B cell (primary cell): ENCODE data around the gene DSN1. TPM values are rescaled to one million over a fixed set of nuclear protein-coding genes. Genes with fewer than 3 reads are reported as not detected.

Source experiments
- ATAC-seq: fragments of 200-7000 bp; cut with Tn5 transposase; one replicate; pipeline ENCODE4 v1.10.0; 2021; ENCODE audit warnings: low read depth, mild to moderate bottlenecking, moderate number of reproducible peaks, moderate library complexity
- CTCF ChIA-PET: fragments of 350-600 bp; sonication (Branson Sonifier 250); formaldehyde crosslinking; loops from one replicate; lab custom pipeline; 2021; ENCODE audit warnings: antibody characterized with exemption, inconsistent platforms; lab: Charles Lee
- POLR2A ChIA-PET: fragments of 350-600 bp; sonication (Branson Sonifier 250); formaldehyde crosslinking; loops from one replicate; lab custom pipeline; 2021; ENCODE audit warnings: antibody characterized with exemption; lab: Charles Lee
- DNase-seq: peaks from one replicate; pipeline ENCODE4 v3.0.0; 2013
- H2AFZ ChIP-seq: 2 replicates; pipeline ENCODE4 v1.6.1; 2012; ENCODE audit warnings: mild to moderate bottlenecking, low read depth, low read length; ENCODE audit not compliant: insufficient read depth, poor library complexity, severe bottlenecking
- H3K27ac ChIP-seq, 2 donors: 1 replicate in 1 of 2; 2 replicates in 1 of 2; pipeline ENCODE4 v1.5.1; 2012 to 2013; ENCODE audit warnings: low read length in 2 of 2, mild to moderate bottlenecking in 2 of 2, moderate library complexity in 1 of 2
- H3K27me3 ChIP-seq, 4 experiments: fragments of 200-600 bp in 1 of 4; sonication (generic) in 1 of 4; replicated peaks in 1 of 4; 1 replicate in 2 of 4; 2 replicates in 2 of 4; pipeline versions ENCODE4 v1.6.1 to v1.7.0; 2013 to 2016; ENCODE audit warnings: low read length in 3 of 4, mild to moderate bottlenecking in 2 of 4, mixed read lengths in 1 of 4, moderate library complexity in 1 of 4; ENCODE audit not compliant: insufficient read depth in 4 of 4, control insufficient read depth in 3 of 4; ENCODE audit errors: control extremely low read depth in 1 of 4
- H3K36me3 ChIP-seq, 2 experiments: replicated peaks in 1 of 2; 1 replicate in 1 of 2; 2 replicates in 1 of 2; pipeline versions ENCODE4 v1.6.1 to v1.7.1; 2013; ENCODE audit warnings: low read length in 1 of 2; ENCODE audit not compliant: insufficient read depth in 2 of 2, control insufficient read depth in 1 of 2; ENCODE audit errors: control extremely low read depth in 1 of 2, extremely low read depth in 1 of 2
- H3K4me1 ChIP-seq, 2 donors: fragments of 200-600 bp in 1 of 2; sonication (generic) in 1 of 2; 1 replicate in 1 of 2; 2 replicates in 1 of 2; pipeline versions ENCODE4 v1.5.1 to v1.6.1; 2013 to 2017; ENCODE audit warnings: low read length in 2 of 2; ENCODE audit not compliant: control insufficient read depth in 2 of 2, insufficient read depth in 2 of 2
- H3K4me2 ChIP-seq: replicated peaks from 2 replicates; pipeline ENCODE3; 2012; ENCODE audit warnings: mild to moderate bottlenecking, low read depth, low read length; ENCODE audit not compliant: poor library complexity, severe bottlenecking
- H3K4me3 ChIP-seq, 5 experiments: fragments of 200-600 bp in 1 of 5; sonication (generic) in 1 of 5; 1 replicate in 3 of 5; 2 replicates in 2 of 5; pipeline versions ENCODE4 v1.5.1 to v1.7.0; 2011 to 2016; ENCODE audit warnings: low read length in 4 of 5, mild to moderate bottlenecking in 4 of 5, low read depth in 2 of 5, control low read depth in 1 of 5, moderate library complexity in 1 of 5; ENCODE audit not compliant: insufficient read depth in 1 of 5; ENCODE audit errors: control extremely low read depth in 1 of 5, extremely low read depth in 1 of 5
- H3K79me2 ChIP-seq: fragments of 200-600 bp; sonication (generic); one replicate; pipeline ENCODE4 v1.6.0; 2016; ENCODE audit warnings: low read length; ENCODE audit not compliant: control insufficient read depth, insufficient read depth
- H3K9ac ChIP-seq: fragments of 200-600 bp; sonication (generic); 2 replicates; pipeline ENCODE4 v1.6.1; 2017; ENCODE audit warnings: mild to moderate bottlenecking, low read length, moderate library complexity
- H3K9me3 ChIP-seq, 3 donors: one replicate each; pipeline versions ENCODE4 v1.6.1 to v1.7.1; 2013; ENCODE audit warnings: low read length in 2 of 3; ENCODE audit not compliant: control insufficient read depth in 2 of 3, insufficient read depth in 1 of 3; ENCODE audit errors: control extremely low read depth in 1 of 3
- H4K20me1 ChIP-seq: 2 replicates; pipeline ENCODE4 v1.6.0; 2012; ENCODE audit warnings: mild to moderate bottlenecking, low read length; ENCODE audit not compliant: insufficient read depth, control insufficient read depth, poor library complexity, severe bottlenecking
- H3K27ac Mint-ChIP-seq: one replicate; pipeline ENCODE4 v1.8.0; 2021; ENCODE audit warnings: mixed read lengths
- H3K27me3 Mint-ChIP-seq: one replicate; pipeline ENCODE4 v1.8.0; 2021; ENCODE audit warnings: mixed read lengths
- H3K4me1 Mint-ChIP-seq: one replicate; pipeline ENCODE4 v1.8.0; 2021; ENCODE audit warnings: mixed read lengths
- H3K4me3 Mint-ChIP-seq: one replicate; pipeline ENCODE4 v1.8.0; 2021; ENCODE audit warnings: mixed read lengths
- H3K9me3 Mint-ChIP-seq: one replicate; pipeline ENCODE4 v1.8.0; 2022; ENCODE audit warnings: mixed read lengths; ENCODE audit not compliant: insufficient read depth
- EZH2 ChIP-seq: IDR thresholded peaks from 2 replicates; pipeline ENCODE4 v1.6.1; 2012; ENCODE audit warnings: borderline replicate concordance, low read depth, mild to moderate bottlenecking, moderate library complexity, low read length; ENCODE audit not compliant: insufficient read depth, poor library complexity, severe bottlenecking
- WGBS: methylation state at CpG from one replicate; pipeline ENCODE4 v1.1.5; 2013; ENCODE audit warnings: missing lambda C conversion rate; ENCODE audit not compliant: insufficient coverage; 5-methylcytosine and 5-hydroxymethylcytosine counted together
- intact Hi-C: fragments of 100-400 bp; cut with micrococcal nuclease; formaldehyde crosslinking; loops from one replicate; pipeline ENCODE4 v1.10.0; 2022
- polyA plus RNA-seq: library from polyadenylated mRNA; depleted of rRNA; stranded (reverse); fragments of >200 nt; gene quantifications from 2 replicates; pipeline ENCODE4 v1.2.3, GENCODE V29; 2012
- total RNA-seq, 2 donors: library from RNA; stranded (reverse); fragments of 120-200 nt in 1 of 2; gene quantifications; 1 replicate in 1 of 2; 2 replicates in 1 of 2; pipeline versions ENCODE4 v1.2.3 to v1.2.4, GENCODE V29; 2013 to 2022
- TF ChIP-seq, protein P1 (sequence below): fragments of 200-600 bp; IDR thresholded peaks from one replicate; pipeline ENCODE4 v1.8.0; 2022; ENCODE audit warnings: antibody characterized with exemption, mild to moderate bottlenecking

Gene DSN1
- total and polyA plus RNA-seq, 2 donors (not counting 1 experiment from before 2014, with no cell fraction given): 13.2 to 17.1 TPM

DNA sequence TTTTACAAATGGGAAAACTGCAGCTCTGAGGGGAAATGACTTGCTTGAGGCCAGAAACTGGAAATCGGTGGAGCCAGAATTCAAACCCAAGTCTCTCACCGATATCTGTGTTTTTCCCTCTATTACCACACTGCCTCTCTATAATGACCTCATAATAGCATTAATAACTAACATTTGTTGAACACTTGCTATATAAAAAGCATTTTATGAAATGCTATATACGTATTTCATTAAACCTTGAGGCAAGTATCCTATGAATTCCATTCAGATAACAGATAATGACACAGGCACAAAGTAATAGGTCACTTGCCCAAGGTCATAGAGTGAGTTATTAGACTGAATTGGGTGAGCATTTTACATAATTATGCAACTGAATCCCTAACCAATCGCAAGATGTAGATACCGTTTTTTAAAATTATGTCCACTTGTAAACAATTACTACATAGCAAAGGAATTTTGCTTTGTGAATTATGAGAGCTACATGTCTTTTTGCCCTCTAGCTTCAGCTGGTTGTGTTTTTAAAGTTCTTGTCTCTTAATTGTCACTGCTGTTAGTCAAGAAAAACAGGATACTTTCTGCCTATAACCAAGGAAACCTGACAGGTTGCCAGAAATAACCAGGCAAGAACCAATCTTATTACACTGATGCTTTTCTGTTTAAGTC lies 4.7 kb downstream of the DSN1 start:
- Mint-ChIP-seq H3K4me1 (peaks cover 25% of the 10 kb centered on the region), H3K9me3 (no peaks in the 10 kb centered on the region), H3K27me3 (no peaks in the 10 kb centered on the region), H3K4me3 (no peak overlapping the region), H3K27ac (no peak overlapping the region)
- WGBS: no CpG with 5 or more reads among the region's 5 CpGs
- Histone ChIP-seq H2AFZ (no peak overlapping the region), H3K36me3 (peaks cover 0 to 9% of the 10 kb centered on the region in 2 experiments), H3K79me2 (peaks cover 24% of the 10 kb centered on the region), H3K9me3 (no peaks in the 10 kb centered on the region), H3K4me1 (peaks cover 8 to 10% of the 10 kb centered on the region in 2 donors), H4K20me1 (no peaks in the 10 kb centered on the region), H3K4me3 (no peak overlapping the region), H3K27me3 (no peaks in the 10 kb centered on the region), H3K9ac (no peak overlapping the region), H3K4me2 (no peak overlapping the region), H3K27ac (no peak overlapping the region)
- ChIA-PET POLR2A (no interaction called here), CTCF (interaction anchor here (0.7 to 1.9 kb wide), 4 partner anchors 11 to 94 kb away, joined by 3 to 5 read pairs (median 4); a partner anchor contains a TSS)
- no peak for DNase-seq
- ATAC-seq: no peak
- no peak for TF ChIP-seq EZH2
- TF ChIP-seq, protein P1, sequence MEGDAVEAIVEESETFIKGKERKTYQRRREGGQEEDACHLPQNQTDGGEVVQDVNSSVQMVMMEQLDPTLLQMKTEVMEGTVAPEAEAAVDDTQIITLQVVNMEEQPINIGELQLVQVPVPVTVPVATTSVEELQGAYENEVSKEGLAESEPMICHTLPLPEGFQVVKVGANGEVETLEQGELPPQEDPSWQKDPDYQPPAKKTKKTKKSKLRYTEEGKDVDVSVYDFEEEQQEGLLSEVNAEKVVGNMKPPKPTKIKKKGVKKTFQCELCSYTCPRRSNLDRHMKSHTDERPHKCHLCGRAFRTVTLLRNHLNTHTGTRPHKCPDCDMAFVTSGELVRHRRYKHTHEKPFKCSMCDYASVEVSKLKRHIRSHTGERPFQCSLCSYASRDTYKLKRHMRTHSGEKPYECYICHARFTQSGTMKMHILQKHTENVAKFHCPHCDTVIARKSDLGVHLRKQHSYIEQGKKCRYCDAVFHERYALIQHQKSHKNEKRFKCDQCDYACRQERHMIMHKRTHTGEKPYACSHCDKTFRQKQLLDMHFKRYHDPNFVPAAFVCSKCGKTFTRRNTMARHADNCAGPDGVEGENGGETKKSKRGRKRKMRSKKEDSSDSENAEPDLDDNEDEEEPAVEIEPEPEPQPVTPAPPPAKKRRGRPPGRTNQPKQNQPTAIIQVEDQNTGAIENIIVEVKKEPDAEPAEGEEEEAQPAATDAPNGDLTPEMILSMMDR: no peak
- intact Hi-C loops: no loop called here

DNA sequence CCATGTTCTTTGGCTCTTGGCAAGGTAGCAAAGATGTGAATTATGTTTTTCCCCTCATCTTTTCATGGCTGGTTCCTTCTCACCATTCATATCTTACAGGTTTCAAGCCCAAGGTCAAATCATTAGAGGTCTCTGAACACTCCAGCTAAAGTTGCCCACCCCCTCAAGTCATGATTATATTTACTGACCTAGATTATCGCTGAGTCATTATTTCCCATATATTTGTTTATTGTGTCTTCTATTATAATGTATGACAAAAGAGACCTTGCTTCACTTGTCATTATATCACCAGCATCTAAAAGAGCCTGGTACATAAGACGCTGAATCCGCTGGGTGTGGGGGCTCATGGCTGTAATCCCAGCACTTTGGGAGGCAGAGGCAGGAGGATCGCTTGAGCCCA lies 12.4 kb downstream of the DSN1 start:
- CTCF ChIA-PET: no interaction called here
- Mint-ChIP-seq H3K27ac (peak overlapping the region; percentile 3), H3K9me3 (no peaks in the 10 kb centered on the region), H3K27me3 (no peaks in the 10 kb centered on the region), H3K4me3 (no peak overlapping the region), H3K4me1 (peaks cover 19% of the 10 kb centered on the region)
- Histone ChIP-seq H3K79me2 (no peaks in the 10 kb centered on the region), H3K27me3 (no peaks in the 10 kb centered on the region), H4K20me1 (no peaks in the 10 kb centered on the region), H3K36me3 (peaks cover 0 to 4% of the 10 kb centered on the region in 2 experiments), H3K4me2 (no peak overlapping the region), H3K9ac (no peak overlapping the region), H3K4me1 (peaks cover 23% of the 10 kb centered on the region in 2 donors), H2AFZ (no peak overlapping the region), H3K4me3 (no peak overlapping the region), H3K27ac (no peak overlapping the region), H3K9me3 (no peaks in the 10 kb centered on the region)
- no peak for ATAC-seq
- POLR2A ChIA-PET: no interaction called here
- DNase-seq: no peak
- intact Hi-C loops: no loop called here
- WGBS: 98% methylated on average over 3 of the region's 4 CpGs
- TF ChIP-seq EZH2: no peak
- TF ChIP-seq, protein P1: no peak
